ENCODE data around the gene OBI1. TPM values are rescaled to one million over a fixed set of nuclear protein-coding genes. Genes with fewer than 3 reads are reported as not detected.
A peak's percentile ranks its signal among the peaks of the same experiment; 100 is the strongest.

The OBI1 gene
- total RNA-seq, 3 donors from 2014 or later (not counting 1 experiment from before 2014, with no cell fraction given): 4.9 to 7.8 (median 5.1) TPM

DNA sequence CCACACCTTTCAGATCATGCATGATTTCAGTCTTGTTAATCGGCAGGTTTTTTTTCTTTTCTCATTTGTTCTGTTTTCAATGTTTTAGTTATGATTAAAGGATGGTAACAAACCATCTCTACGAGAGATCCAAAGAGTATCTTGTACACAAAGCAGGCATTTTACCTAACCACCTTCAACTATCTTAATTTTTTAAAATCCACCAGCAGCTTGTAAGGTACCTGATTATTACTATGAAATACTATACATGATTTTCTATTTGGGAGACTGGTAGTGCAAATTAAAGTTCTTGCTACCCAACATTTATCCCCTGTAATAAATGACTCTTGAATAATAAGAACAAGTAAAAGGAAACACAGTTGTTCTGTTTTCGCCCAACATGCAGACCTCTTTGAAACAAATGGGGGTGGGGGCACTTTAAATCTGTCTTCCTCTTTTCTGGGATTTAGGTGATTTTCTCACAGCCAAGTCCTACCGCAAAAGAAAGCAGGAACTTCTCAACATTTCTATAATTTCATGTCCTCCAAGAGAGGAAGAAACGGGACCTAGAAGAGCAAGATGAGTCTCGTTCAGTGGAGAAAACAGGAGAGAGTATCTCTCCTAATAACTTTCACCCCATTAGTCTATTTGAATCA lies 59.2 kb downstream of the OBI1 start:
- Mint-ChIP-seq H3K9me3 (no peaks in the 10 kb centered on the region), H3K27me3 (ENCODE audit: low read depth in 2 of 2) (peaks cover 63 to 77% of the 10 kb centered on the region in 2 donors), H3K4me1 (peaks cover 32 to 38% of the 10 kb centered on the region in 2 donors), H3K36me3 (peaks cover 2% of the 10 kb centered on the region), H3K27ac (no peak overlapping the region), H3K4me3 (peak overlapping the region; percentile 58)
- no peak for TF ChIP-seq CTCF (IDR thresholded peaks at IDR 0.05)
- DNase-seq (peak in 1 of 2 donors; percentile 4), ATAC-seq (no peak)
- peaks cover 82% of the 10 kb centered on the region for H3K27me3 ChIP-seq (ENCODE audit: control insufficient read depth, insufficient read depth, low read length)
- H3K4me1 ChIP-seq (ENCODE audit: control insufficient read depth, insufficient read depth, low read length): peaks cover 32% of the 10 kb centered on the region
- intact Hi-C loops (cut with micrococcal nuclease): no loop called here
- no peaks in the 10 kb centered on the region for H3K36me3 ChIP-seq (ENCODE audit: control insufficient read depth, insufficient read depth, low read length)
- no peak overlapping the region for H3K4me3 ChIP-seq (ENCODE audit: low read length)
- peaks cover 6% of the 10 kb centered on the region for H3K9me3 ChIP-seq (ENCODE audit: control insufficient read depth, insufficient read depth, low read length)
- H3K27ac ChIP-seq (ENCODE audit: low read length): no peak overlapping the region
- 20% methylated on average over 1 of the region's 6 CpGs for WGBS (ENCODE audit: insufficient coverage)

- no peak for TF ChIP-seq CTCF (IDR thresholded peaks at IDR 0.05)
- H3K9me3 Mint-ChIP-seq: no peaks in the 10 kb centered on the region
- 8% methylated on average over 3 of the region's 5 CpGs for WGBS (ENCODE audit: insufficient coverage)
- H3K27ac ChIP-seq (ENCODE audit: low read length): no peak overlapping the region
- no peak overlapping the region for H3K27ac Mint-ChIP-seq
- peaks cover 32% of the 10 kb centered on the region for H3K4me1 ChIP-seq (ENCODE audit: control insufficient read depth, insufficient read depth, low read length)
- DNase-seq (no peak), ATAC-seq (no peak)
- H3K27me3 Mint-ChIP-seq (ENCODE audit: low read depth in 2 of 2): peaks cover 63 to 77% of the 10 kb centered on the region in 2 donors
- H3K4me3 Mint-ChIP-seq: no peak overlapping the region
- peaks cover 5% of the 10 kb centered on the region for H3K36me3 Mint-ChIP-seq
- H3K4me3 ChIP-seq (ENCODE audit: low read length): no peak overlapping the region
- H3K27me3 ChIP-seq (ENCODE audit: control insufficient read depth, insufficient read depth, low read length): peaks cover 82% of the 10 kb centered on the region
- intact Hi-C loops (cut with micrococcal nuclease): no loop called here
- H3K36me3 ChIP-seq (ENCODE audit: control insufficient read depth, insufficient read depth, low read length): no peaks in the 10 kb centered on the region
- peaks cover 6% of the 10 kb centered on the region for H3K9me3 ChIP-seq (ENCODE audit: control insufficient read depth, insufficient read depth, low read length)
- peaks cover 28 to 35% of the 10 kb centered on the region in 2 donors for H3K4me1 Mint-ChIP-seq
Observed at GRCh38 chr13:78598966-78599644, 59.9 kb downstream of the OBI1 start.

DNA sequence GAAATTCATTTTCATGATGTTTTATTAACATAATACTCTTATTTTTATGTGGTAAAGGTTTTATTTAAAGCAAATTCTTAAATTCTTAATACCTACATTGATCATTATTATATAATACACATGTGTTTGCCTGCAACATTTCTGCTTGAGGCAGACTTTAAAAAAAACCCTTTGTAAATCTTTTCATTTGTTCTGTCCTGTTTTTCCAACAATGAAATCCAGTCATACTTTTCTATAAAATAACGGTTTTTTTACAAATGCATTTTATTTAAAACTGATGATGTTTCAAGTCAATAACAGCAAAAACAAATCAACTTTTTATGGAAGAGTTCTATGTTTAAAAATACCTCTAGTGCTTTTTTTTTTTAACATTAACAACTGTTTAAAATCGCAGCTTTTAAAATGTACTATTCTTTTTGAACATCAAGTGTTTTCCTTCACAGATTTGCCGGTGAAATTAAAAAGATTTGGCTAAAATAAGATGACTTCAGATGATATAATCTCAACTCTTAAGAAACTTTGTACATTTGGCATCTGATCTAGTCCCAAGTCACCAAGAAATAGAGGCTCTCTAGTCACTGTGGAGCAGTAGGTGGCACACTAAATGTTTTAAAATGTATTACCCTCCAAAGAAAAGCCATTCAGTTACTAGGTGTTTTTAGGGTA lies 60.7 kb downstream of the OBI1 start:
- H3K9me3 Mint-ChIP-seq: no peaks in the 10 kb centered on the region
- H3K27me3 ChIP-seq (ENCODE audit: control insufficient read depth, insufficient read depth, low read length): peaks cover 86% of the 10 kb centered on the region
- H3K36me3 ChIP-seq (ENCODE audit: control insufficient read depth, insufficient read depth, low read length): no peaks in the 10 kb centered on the region
- ATAC-seq (no peak), DNase-seq (peak in 1 of 2 donors; percentile 2)
- no peak overlapping the region for H3K27ac ChIP-seq (ENCODE audit: low read length)
- peaks cover 20 to 31% of the 10 kb centered on the region in 2 donors for H3K4me1 Mint-ChIP-seq
- no peak for TF ChIP-seq CTCF (IDR thresholded peaks at IDR 0.05)
- H3K4me3 ChIP-seq (ENCODE audit: low read length): no peak overlapping the region
- peaks cover 62 to 78% of the 10 kb centered on the region in 2 donors for H3K27me3 Mint-ChIP-seq (ENCODE audit: low read depth in 2 of 2)
- WGBS (ENCODE audit: insufficient coverage): 20% methylated on average over 2 of the region's 3 CpGs
- peaks cover 12% of the 10 kb centered on the region for H3K36me3 Mint-ChIP-seq
- H3K4me3 Mint-ChIP-seq: no peak overlapping the region
- H3K9me3 ChIP-seq (ENCODE audit: control insufficient read depth, insufficient read depth, low read length): peaks cover 6% of the 10 kb centered on the region
- H3K4me1 ChIP-seq (ENCODE audit: control insufficient read depth, insufficient read depth, low read length): peaks cover 27% of the 10 kb centered on the region
- intact Hi-C loops (cut with micrococcal nuclease): no loop called here
- H3K27ac Mint-ChIP-seq: no peak overlapping the region
